IPS-20b (cell line): ENCODE results near the gene SLC35F3.
"Not testable (repeated sequence)": the region's sequence is repeated elsewhere in the genome, so short reads cannot be mapped to it uniquely, and the experiment has no call there.

Experiments
- H3K27ac ChIP-seq: one replicate; pipeline ENCODE4 v1.5.1; 2013; ENCODE audit warnings: low read length
- H3K27me3 ChIP-seq: 2 replicates; pipeline ENCODE4 v1.6.1; 2013; ENCODE audit warnings: mild to moderate bottlenecking, low read length, inconsistent platforms; ENCODE audit not compliant: insufficient read depth
- H3K36me3 ChIP-seq: 2 replicates; pipeline ENCODE4 v1.6.1; 2013; ENCODE audit warnings: low read depth, mild to moderate bottlenecking, inconsistent platforms, low read length, moderate library complexity; ENCODE audit not compliant: insufficient read depth
- H3K4me1 ChIP-seq: 2 replicates; pipeline ENCODE4 v1.6.1; 2013; ENCODE audit warnings: mild to moderate bottlenecking, control low read depth, inconsistent platforms, low read length, moderate library complexity; ENCODE audit not compliant: insufficient read depth
- H3K4me3 ChIP-seq: 2 replicates; pipeline ENCODE4 v1.5.1; 2013; ENCODE audit warnings: mild to moderate bottlenecking, low read length, inconsistent platforms
- H3K9ac ChIP-seq: 2 replicates; pipeline ENCODE4 v1.6.1; 2013; ENCODE audit warnings: low read depth, mild to moderate bottlenecking, inconsistent platforms, low read length, moderate library complexity
- H3K9me3 ChIP-seq: 2 replicates; pipeline ENCODE4 v1.6.1; 2013; ENCODE audit warnings: mild to moderate bottlenecking, low read depth, low read length, inconsistent platforms; ENCODE audit not compliant: insufficient read depth

Gene SLC35F3

GRCh38 chr1:233884461-233885151 lies 19.9 kb upstream of the SLC35F3 start:
- Histone ChIP-seq H3K9me3 (peaks cover 3% of the 10 kb centered on the region; the same call in 1 of the 2 replicates), H3K9ac (no peak overlapping the region), H3K27ac (no peak overlapping the region), H3K27me3 (no peaks in the 10 kb centered on the region; the same call in 1 of the 2 replicates), H3K36me3 (no peaks in the 10 kb centered on the region), H3K4me1 (no peaks in the 10 kb centered on the region), H3K4me3 (no peak overlapping the region)

- Histone ChIP-seq H3K36me3 (no peaks in the 10 kb centered on the region), H3K4me1 (no peaks in the 10 kb centered on the region), H3K27me3 (no peaks in the 10 kb centered on the region; the same call in 1 of the 2 replicates), H3K4me3 (no peak overlapping the region), H3K9me3 (peaks cover 10% of the 10 kb centered on the region), H3K27ac (no peak overlapping the region), H3K9ac (no peak overlapping the region)
Observed at GRCh38 chr1:233885196-233885920, 19.1 kb upstream of the SLC35F3 start.

GRCh38 chr1:233891151-233891550 lies 13.3 kb upstream of the SLC35F3 start:
- peaks cover 28% of the 10 kb centered on the region for H3K9me3 ChIP-seq
- not testable (repeated sequence) for H3K36me3 ChIP-seq, H3K9ac ChIP-seq, H3K4me1 ChIP-seq, H3K27ac ChIP-seq, H3K27me3 ChIP-seq, H3K4me3 ChIP-seq

GRCh38 chr1:233897325-233898162 lies 6.9 kb upstream of the SLC35F3 start:
- H3K9me3 ChIP-seq: peaks cover 5% of the 10 kb centered on the region; the same call in 1 of the 2 replicates
- no peak overlapping the region for H3K9ac ChIP-seq
- no peak overlapping the region for H3K4me3 ChIP-seq
- no peak overlapping the region for H3K27ac ChIP-seq
- peaks cover 10% of the 10 kb centered on the region for H3K27me3 ChIP-seq
- no peaks in the 10 kb centered on the region for H3K4me1 ChIP-seq
- H3K36me3 ChIP-seq: no peaks in the 10 kb centered on the region

- H3K9ac ChIP-seq: no peak overlapping the region
- H3K27ac ChIP-seq: no peak overlapping the region
- H3K9me3 ChIP-seq: no peaks in the 10 kb centered on the region
- no peaks in the 10 kb centered on the region; the same call in 1 of the 2 replicates for H3K4me1 ChIP-seq
- H3K27me3 ChIP-seq: peaks cover 47% of the 10 kb centered on the region
- no peak overlapping the region for H3K4me3 ChIP-seq
- H3K36me3 ChIP-seq: no peaks in the 10 kb centered on the region
Observed at GRCh38 chr1:233901495-233901894, 3.0 kb upstream of the SLC35F3 start.

GRCh38 chr1:233905416-233906051 lies 1.1 kb downstream of the SLC35F3 start:
- Histone ChIP-seq H3K4me1 (no peaks in the 10 kb centered on the region; the same call in 1 of the 2 replicates), H3K27me3 (peaks cover 57% of the 10 kb centered on the region), H3K27ac (no peak overlapping the region), H3K9me3 (no peaks in the 10 kb centered on the region), H3K4me3 (peak overlapping the region; percentile 70), H3K9ac (no peak overlapping the region), H3K36me3 (no peaks in the 10 kb centered on the region)

- Histone ChIP-seq H3K27ac (no peak overlapping the region), H3K4me3 (no peak overlapping the region), H3K4me1 (no peaks in the 10 kb centered on the region; the same call in 1 of the 2 replicates), H3K27me3 (peaks cover 52% of the 10 kb centered on the region), H3K9me3 (no peaks in the 10 kb centered on the region), H3K9ac (no peak overlapping the region), H3K36me3 (no peaks in the 10 kb centered on the region)
Observed at GRCh38 chr1:233907151-233907550, 2.7 kb downstream of the SLC35F3 start.

GRCh38 chr1:233908092-233908491 lies 3.6 kb downstream of the SLC35F3 start:
- Histone ChIP-seq H3K9me3 (no peaks in the 10 kb centered on the region), H3K27me3 (peaks cover 42% of the 10 kb centered on the region), H3K4me1 (no peaks in the 10 kb centered on the region; the same call in 1 of the 2 replicates), H3K4me3 (no peak overlapping the region), H3K9ac (no peak overlapping the region), H3K27ac (no peak overlapping the region), H3K36me3 (no peaks in the 10 kb centered on the region)

GRCh38 chr1:233909195-233909594 lies 4.7 kb downstream of the SLC35F3 start:
- no peaks in the 10 kb centered on the region for H3K9me3 ChIP-seq
- no peaks in the 10 kb centered on the region; the same call in 1 of the 2 replicates for H3K4me1 ChIP-seq
- no peak overlapping the region for H3K27ac ChIP-seq
- peaks cover 31% of the 10 kb centered on the region for H3K27me3 ChIP-seq
- H3K4me3 ChIP-seq: no peak overlapping the region
- no peaks in the 10 kb centered on the region for H3K36me3 ChIP-seq
- no peak overlapping the region for H3K9ac ChIP-seq

GRCh38 chr1:233912447-233912846 lies 8.0 kb downstream of the SLC35F3 start:
- H3K27ac ChIP-seq: no peak overlapping the region
- H3K27me3 ChIP-seq: peaks cover 1% of the 10 kb centered on the region; the same call in 1 of the 2 replicates
- peaks cover 2% of the 10 kb centered on the region; the same call in 1 of the 2 replicates for H3K4me1 ChIP-seq
- no peak overlapping the region for H3K4me3 ChIP-seq
- no peaks in the 10 kb centered on the region for H3K9me3 ChIP-seq
- H3K36me3 ChIP-seq: no peaks in the 10 kb centered on the region
- no peak overlapping the region for H3K9ac ChIP-seq

- Histone ChIP-seq H3K9me3 (no peaks in the 10 kb centered on the region), H3K27me3 (no peaks in the 10 kb centered on the region), H3K4me3 (no peak overlapping the region), H3K9ac (no peak overlapping the region), H3K4me1 (peaks cover 2% of the 10 kb centered on the region; the same call in 1 of the 2 replicates), H3K27ac (no peak overlapping the region), H3K36me3 (no peaks in the 10 kb centered on the region)
Observed at GRCh38 chr1:233912909-233913308, 8.4 kb downstream of the SLC35F3 start.
